CD4-positive, alpha-beta T cell treated with Interleukin-4 for 1 hour (primary cell): ENCODE data around the gene DCLK1.

ENCODE experiments used
- DNase-seq, 2 donors: peaks; one replicate each; pipeline ENCODE4 v3.0.0-alpha.2; 2020 to 2022

Gene DCLK1

DNA sequence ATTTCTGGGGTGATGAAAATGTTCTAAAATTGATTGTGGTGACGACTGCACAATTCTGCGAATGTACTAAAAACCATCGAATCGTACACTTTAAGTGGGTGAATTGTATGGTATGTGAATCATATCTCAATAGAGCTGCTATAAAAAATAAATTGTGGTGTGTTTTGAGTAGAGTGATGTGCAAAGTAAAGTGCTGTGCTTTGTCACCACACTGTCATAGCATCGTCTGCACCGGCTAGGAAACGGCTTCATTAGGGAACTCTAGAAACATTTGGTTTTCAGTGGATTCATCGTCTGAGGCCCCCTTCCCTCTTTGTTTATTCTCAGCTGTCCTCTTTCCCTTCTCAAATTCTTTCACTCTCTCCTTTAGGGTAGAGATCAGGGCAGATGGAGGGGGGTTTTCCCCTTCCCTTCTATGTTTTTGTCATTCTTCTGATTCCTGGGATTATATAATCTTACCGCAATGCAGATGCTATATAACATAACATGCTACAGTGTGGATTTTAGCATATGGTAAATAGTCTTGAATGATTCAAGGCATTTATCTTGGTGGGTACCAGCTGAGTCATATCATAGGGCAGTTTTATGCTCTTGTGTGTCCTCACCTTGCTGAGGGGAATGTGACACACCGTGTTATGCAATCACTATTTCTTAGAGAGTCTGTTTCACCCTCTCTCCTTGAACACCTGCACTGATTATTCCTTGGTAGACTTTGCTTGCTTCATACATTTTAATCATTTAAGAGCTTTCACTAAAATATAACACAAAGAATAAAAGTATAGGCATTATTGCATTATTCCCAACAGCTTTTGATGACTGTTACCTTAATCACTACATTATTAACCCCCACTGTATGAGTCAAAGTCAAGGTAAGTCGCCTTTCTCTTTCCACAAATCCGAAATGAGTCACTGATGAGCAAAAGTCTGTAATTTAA, 239.4 kb downstream of the DCLK1 start:
- no peak for DNase-seq

DNA sequence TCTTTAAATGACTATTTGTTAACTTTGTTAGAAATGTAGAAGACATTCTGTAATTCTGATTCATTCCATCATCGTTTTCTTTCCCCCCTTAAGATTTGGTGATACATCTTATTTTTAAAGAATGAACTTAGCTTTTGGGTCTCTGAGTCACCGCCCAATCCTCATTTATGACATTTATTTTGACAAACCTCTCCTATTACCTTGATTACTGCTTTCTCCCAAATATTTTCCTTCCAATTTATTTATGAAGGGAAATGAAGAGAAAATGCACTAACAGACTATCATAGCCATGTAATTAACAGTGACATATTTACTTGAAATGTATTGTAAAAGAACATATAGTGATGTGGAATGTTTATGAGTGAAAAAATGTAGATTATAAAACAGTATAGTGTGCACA, 241.6 kb downstream of the DCLK1 start:
- DNase-seq: no peak

DNA sequence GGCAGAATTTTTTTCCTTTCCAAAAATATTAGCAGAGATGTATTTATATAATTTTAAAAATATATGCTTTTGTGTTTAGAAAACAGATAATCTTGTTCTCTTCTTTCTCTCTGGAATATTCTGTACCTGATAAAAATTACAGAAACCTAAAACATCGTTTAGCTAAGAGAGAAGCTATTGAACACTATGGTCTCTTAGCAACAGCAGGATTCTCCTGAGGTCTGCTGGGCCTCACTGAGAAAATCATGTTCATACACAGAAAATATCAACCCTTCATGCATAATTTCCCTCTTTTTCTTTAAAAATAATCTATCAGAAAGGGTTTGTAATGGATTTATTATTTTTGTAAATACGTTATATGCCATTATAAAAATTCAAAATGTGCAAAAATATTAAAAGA, 242.2 kb downstream of the DCLK1 start:
- DNase-seq: no peak

DNA sequence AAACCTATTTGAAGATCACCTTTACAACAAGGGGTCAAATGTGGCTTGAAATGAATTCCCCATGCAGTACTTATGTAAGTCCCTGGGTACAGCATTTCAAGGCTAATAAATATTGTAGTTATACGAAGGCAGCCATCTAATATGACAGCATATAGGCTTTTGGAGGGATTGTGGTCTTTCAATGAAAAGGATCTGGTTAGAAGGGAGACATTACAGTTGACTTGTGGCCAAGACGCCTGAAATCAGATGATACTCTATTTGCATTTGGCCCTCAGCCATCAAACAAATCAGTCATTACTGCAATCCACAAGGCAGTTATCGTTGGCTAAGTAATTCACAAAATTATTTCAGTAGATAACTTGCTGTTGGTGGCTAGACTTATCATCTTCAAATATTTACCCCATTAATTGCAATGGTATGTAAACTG, 242.7 kb downstream of the DCLK1 start:
- no peak for DNase-seq

DNA sequence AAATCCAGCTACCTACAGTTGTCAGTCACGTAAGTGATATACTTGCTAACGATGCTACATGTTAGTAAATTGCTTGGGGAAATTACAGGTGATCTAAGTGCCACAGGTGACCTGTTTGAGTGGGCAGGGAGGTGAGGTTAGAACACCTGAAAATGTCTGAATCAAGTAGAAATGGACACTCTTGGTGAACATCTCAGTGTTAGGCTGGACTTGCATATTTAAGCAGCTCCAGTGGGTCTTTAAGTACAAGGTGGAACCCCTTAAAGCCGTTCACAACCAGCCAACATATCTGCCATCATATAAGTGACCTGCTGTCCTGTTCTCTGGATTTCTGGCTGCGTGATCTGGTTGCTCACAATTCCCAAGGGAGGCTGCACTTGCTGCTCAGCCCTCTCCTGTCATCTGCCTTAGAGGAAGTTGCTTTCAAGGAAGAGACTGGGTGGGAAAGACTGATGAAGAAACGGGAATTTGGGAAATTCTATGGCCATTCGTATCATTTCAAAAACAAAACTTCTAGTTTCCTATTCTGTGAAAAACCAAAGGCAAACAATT, 244.0 kb downstream of the DCLK1 start:
- no peak for DNase-seq

DNA sequence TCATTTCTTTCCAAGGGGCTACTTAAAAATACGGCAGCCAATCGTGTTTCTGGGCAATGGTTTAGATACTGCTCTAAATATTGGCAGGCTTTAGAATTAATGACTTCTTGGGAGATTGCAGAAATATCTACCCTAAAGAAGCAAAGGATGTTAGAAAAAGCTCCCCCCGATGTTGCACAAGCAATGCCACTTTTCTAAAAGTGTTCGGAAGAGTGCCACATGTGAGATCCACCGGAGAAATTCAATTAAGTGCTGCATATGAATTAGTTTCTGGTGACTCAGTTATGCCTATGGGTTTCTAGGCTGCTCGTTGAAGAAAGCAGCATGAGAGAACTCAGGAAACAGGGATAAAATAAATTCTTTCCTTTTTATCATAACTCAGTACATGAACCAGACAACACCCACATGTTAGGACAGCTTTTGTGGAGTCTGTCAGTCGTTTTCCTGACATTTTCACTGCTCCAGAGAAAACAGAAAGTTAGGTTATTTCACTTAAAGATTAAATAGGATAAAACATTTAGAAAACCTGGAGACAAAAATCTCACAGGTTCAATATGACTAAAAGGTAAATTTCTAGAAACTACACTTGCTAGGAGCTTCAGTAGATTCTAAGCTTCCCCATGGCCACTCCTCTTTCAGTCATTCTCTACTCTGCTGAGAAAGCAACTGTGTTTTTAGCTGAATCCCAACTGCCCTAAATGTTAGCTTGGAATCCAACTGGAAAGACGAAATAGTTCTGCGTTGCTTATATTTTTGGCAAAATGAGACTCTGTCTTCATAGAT, 244.7 kb downstream of the DCLK1 start:
- DNase-seq: no peak

DNA sequence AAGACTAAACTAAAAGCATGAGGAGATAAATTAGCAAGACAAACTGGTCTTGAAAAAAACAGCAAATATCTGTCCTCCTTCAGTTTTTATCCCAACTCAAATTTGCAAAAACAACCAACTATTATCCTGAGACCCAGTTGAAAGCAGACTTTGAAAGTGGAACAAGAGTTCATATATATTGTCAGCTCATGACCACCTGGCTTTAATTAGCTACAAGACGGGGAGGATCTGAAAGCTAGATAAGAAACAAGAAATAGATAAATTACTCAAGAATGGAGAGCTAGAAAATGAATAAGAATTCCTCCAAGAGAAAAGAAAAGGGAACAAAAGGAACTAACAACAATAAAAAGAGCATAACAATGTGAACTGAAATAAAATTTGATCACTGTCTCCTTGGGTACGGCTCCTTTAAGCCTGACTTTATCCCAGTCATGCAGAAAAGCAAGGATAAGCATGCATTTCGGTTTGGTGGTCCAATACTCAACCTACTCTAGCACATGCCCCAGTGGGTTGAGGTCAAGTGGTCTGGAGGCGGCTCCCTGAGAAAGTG, 246.9 kb downstream of the DCLK1 start:
- DNase-seq: no peak

DNA sequence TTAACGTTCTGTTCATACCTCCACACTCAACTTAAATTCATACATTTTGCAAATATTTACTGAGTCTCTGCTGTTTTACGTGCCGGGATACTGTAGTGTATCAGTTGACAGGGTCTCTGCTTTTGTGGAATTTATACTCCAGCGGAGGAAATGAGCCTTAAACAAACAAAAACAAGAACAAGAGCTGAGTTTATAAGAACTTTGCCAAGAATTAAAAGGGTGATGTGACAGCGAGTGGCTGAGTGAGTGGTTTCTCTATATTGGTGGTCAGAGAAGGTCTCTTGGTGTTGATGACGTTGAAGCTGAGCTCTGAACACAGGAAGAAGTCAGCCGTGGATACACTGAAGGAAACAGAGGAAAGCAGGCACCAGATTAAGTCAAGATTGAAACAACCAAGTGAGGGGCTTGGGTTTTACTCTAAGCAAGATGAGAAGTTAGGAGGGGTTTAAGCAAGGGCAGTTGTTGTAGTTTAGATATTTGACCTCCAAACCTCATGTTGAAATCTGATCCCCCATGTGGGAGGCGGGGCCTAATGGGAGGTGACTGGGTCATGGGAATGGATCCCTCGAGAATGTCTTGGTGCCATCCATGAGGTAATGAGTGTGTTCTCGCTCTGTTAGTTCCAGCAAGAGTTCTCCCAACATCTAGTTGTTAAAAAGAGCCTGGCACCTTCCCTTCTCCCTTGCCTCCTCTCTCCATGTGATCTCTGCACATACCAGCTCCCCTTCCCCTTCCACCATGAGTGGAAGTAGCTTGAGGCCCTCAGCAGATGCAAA, 248.3 kb downstream of the DCLK1 start:
- DNase-seq: no peak

DNA sequence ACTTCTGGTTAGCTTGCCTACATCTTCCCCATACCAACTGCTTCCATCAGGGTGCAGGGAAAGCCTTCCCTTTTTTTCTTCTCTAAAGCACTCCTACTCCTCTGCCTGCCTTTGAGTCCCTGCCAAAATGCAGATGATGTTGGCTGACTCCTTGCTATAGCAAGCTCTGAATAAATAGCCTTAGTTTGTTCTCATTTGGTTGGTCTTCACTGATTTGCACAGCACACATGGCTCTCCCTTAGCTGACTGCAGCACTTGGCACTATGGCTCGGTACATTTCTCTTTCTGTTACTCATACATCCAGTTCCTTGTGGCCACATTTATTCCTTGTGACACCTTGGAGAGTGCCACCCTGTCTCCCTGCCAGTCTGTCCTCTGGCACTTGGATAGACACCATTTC, 249.8 kb downstream of the DCLK1 start:
- no peak for DNase-seq

DNA sequence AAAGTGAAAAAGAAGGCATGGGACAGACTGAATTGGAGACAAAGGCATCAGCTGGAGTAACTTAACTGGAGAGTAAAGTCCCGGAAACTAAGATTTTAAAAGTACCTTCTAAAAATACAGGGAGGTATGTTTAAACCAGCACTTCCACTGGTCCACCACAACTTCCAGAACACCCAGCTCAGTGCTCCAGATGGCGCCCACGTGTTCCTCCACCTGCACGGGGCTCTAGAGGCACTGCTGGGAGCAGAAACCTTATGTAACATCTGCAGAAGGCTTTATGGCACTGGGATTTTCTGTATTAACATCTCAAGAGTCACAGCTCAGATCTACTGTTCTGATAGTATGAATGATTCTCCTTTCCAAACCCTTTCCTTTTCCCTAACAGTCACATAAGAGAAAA, 252.1 kb downstream of the DCLK1 start:
- DNase-seq: no peak

DNA sequence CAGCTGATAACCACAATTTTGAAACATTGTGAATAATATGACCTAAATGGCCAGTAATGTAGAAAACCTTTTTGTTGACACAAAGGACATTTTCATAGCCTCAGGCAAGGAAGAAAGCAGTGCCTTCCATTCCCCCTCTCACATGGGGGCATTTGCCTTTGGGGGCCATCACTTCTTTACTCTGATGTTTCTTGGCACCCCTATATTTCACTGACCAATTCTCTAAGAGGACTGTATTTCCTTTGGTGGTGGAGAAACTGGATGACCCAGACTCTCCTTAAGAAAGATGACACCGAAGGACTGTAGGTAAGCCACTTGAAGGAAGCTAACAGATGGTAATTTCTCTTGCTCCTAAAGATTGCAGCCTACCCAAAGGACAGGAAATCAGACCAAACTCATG, 254.6 kb downstream of the DCLK1 start:
- no peak for DNase-seq

DNA sequence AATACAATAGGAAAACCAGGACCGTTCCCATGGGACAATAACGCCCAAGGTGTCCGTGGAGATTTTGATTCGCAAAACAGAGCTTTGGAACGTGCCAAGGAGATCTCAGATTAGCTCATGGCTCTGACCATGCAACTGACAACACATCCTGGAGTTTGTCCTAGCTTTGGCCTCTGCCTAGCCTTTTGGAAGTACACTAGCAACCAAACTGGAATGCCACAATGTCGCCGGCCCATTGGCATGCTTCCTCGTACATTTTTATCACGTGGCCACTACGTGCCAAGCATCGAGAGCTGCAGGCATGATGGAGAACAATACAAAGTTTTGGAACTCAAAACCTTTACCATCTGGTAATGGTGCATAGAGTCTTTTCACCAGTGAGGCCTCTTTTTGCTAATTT, 256.5 kb downstream of the DCLK1 start:
- DNase-seq: no peak

DNA sequence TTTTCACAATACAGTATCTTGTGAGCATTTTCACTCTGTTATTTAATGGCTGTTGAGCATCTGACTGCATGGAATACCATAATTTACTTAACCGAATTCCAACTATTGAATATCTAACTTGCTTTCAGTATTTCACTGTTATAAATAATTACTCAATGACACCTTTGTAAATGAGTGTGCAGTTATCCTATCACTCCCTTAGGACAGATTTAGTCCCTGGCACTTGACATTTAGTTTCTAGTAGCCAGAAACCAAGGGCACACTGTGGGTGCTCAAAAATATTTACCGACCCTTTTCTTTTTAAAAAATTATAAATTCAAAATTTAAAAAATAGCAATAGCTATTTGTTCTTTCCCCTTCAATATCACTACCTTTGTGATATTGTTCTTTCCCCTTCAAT, 258.8 kb downstream of the DCLK1 start:
- no peak for DNase-seq

DNA sequence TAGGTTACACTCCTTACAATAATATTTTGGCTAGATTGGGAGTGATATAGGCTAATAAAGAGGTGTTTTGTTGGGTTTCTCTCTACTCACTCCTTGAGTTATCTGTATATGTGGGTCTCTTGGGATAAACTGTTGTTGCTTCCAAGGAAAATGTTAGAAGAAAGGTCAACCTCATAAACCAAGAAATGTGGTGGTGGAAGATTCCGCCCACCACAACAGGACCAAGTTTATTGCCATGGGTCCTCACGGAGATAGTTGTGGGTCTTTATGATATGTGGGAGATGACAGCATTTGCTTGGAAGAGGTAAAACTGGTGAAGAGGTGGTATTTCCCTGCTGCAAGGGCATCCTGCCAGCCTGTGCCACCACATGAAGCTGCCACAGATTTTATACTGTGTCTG, 259.6 kb downstream of the DCLK1 start:
- DNase-seq: no peak

DNA sequence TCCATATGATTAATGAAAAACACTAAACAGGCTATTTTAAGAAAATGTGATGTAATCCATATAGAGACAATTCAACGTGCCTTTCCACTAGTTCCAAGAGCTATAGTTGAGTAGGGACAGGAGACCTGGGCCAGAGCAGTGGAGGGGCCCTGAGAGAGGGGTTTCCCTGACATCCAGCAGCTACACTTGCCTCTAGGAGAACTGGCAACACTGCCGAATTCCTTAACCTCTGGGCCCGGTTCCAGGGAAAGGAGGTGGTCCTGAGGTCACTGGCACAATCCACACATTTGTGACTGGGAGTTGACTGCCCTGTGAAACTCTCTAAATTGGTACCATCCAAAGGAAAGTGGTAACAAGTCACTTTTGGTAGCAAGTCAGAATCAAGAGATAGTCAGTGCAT, 264.4 kb downstream of the DCLK1 start:
- no peak for DNase-seq

DNA sequence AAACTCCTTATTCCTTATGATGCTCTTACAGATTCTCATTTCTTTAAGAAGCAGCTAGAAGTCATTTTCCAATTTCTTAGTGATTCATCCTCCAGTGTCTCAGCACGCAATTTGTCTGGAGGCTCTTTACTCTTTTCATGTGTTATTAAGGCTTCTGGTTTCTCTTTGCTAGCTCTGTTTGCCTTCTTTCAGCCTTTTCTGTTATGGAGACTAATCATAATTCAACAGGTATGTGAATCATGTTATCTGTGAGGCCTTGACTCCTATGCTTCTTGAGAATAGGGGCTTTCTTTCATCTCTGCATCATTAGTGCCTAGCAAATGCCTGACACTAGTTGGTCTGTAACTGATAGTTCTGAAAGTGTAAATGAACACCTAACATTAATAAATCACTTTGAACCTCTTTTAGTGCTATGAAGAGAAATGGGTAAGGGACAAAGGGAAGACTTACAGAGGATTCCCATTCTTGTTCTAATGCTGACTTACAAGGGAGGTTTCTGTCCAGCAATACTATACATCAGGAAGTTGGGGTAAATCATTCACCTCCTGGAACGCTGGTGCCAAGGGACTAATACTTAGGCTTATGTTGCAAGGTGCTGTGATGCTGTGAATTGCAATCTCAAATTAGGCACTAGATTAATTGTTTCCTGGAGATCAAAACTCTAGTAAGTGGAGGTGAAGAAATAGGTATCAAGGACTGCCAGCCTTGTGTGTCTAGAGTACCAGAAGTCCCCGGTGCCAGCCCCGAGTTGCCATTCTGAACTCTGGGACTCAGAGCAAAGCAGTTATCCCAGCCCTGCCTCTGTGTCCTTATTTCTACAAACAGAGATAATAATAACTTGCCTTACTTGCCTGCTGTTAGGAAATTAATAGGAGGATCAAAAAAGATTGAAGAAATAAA, 265.6 kb downstream of the DCLK1 start:
- DNase-seq: no peak

DNA sequence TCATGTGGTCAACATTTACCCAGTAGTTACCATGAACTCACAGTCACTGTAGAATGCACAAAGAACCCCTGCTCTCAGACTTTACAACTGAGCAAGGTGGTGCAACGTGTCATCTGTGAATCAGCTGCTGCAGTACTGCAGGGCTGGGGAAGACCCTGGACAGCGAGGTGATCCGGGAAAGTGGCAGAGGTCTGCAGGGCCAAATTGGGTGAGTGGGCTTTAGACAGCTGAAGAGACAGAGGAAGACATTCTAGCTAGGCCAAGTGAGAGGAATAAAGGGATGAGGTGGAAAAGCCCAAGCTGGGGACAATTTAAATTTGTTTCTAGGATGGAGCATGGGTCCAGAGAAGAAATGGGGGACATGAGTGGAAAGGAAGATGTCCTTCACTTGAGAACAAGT, 270.5 kb downstream of the DCLK1 start:
- no peak for DNase-seq

DNA sequence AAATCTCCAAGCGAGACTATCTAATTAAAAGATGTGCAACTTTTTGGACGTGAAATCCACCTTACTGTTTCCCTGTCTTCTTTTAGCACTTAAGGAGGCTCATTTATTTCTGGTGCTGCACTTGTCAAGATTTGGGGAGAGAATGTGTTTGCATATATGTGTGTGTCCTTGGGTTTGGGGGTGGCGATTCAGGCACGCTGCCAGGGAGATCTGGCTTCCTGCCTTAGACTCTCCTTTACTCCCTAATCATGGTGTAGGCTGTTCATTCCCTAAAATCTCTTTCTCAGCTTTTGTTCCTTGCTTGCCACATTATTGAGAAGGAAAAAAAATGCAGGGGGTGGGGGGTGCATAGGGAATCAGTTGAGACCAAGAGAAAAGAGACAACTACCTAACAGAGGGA, 271.2 kb downstream of the DCLK1 start:
- DNase-seq: no peak

DNA sequence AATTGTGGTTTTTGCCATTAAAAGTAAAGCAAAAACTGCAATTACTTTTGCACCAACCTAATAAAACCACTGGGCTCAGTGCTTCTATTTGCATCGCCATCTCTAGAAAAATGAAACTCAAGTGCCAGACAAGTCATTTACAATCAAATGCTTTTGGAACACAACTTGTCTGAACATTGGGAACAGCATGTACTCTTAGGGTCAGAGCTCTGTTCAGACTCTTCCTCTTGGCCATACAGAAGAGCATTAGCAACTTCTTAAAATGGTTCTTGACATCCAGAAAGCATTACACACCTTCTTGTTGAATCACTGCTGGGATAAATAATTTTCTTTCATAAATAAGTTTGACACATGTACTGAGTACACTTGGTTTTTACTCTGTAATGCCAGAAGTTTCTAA, 272.5 kb downstream of the DCLK1 start:
- DNase-seq: no peak

DNA sequence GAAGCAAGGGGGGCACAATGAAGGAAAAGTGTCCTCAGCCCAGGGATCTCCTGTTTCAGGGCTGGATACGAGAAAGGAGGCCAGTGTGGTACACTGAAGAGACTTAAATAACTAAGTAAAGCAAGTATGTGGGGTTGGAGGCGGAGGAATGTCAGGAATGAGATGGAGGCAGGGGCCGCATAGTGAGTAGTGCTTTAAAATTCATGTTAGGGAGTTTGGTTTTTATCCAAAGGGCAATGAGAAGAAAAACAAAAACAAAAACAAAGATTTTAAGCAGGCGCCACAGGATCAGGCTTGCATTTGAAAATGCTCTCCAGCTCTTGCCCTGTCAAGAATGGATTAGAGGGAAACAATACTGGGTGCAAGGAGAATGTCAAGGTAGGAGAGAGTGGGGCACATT, 273.4 kb downstream of the DCLK1 start:
- no peak for DNase-seq

DNA sequence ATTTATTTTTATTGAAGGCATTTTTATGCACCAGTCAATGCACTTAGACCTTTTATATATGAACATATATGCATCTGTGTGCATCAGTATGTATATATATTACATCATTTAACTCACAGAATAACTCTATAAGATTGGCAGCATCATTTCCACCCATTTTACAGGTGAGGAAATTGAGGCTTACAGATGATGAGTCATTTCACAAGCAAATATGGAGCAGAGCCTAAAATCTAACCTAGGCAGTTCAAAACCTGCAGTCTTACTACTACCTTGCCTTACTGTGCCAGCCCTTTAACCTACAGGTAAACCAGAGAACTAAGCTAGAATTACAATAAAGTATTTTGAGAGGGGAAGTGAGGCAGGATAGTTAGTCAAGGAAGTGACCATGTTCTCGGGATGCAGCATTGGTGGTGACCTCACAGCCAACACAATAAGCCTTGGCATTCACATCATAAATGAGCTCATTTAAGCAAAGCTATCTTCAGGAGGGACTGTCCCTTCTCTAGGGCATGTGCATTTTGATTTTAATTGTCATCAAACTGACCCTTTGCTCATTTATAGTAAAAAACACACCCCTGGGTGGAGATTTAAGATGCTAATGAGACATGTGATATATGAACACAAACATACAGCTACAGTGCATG, 274.3 kb downstream of the DCLK1 start:
- DNase-seq: no peak
